GM12864 (cell line): ENCODE results near the gene PLEKHG5.
"Not testable (repeated sequence)": the region's sequence is repeated elsewhere in the genome, so short reads cannot be mapped to it uniquely, and the experiment has no call there.

ENCODE experiments used
- DNase-seq: peaks from one replicate; pipeline ENCODE4 v3.0.0-alpha.2; 2011; ENCODE audit warnings: low read depth
- H3K4me3 ChIP-seq: 2 replicates; pipeline ENCODE4 v1.5.1; 2011; ENCODE audit warnings: mild to moderate bottlenecking, low read depth, low read length, control low read depth
- CTCF ChIP-seq: IDR thresholded peaks from 2 replicates; pipeline ENCODE4 v1.5.1; 2011; ENCODE audit warnings: low read depth, mild to moderate bottlenecking, moderate library complexity, low read length, control low read depth, inconsistent platforms; ENCODE audit errors: missing control alignments

The PLEKHG5 gene

DNA sequence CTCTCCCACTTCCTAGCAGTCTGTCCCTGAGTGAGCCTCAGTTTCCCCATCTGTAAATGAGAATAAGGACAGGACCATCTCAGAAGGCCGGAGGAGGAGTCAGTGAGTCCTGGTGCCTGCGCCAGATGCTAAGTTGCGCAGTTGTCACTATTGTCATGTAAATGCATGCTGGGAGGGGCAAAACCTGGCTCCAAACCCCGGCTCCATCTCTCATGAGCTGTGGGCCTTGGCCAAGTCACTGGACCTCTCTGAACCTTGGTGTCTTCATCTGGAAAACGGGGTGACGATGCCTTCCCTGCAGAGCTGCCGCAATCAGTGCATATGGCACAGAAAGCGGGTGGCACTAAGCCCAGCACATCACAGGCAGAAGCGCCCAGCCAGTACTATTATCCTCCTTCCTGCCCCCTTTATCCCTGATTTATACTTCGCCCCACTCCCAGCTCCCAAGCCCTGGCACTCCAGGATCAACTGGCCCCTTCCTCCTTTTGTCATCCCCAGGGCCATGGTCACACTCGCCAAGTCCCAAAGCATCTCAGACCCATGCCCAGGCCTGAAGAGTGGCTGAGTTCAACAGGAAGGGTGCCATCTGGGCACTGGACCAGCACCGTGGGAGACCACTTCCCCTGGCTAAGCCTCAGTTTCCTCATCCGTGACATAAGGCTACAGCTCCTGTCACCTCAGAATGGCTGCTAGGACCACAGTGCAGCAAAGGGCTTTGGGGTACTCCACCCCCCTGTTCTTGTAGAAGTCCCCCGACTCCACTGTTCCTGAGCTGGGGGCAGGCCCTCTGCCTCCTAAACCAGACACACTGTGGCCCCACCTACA is 4.3 kb upstream of the PLEKHG5 start:
- H3K4me3 ChIP-seq = no peak overlapping the region
- no peak for DNase-seq
- TF ChIP-seq CTCF = no peak

DNA sequence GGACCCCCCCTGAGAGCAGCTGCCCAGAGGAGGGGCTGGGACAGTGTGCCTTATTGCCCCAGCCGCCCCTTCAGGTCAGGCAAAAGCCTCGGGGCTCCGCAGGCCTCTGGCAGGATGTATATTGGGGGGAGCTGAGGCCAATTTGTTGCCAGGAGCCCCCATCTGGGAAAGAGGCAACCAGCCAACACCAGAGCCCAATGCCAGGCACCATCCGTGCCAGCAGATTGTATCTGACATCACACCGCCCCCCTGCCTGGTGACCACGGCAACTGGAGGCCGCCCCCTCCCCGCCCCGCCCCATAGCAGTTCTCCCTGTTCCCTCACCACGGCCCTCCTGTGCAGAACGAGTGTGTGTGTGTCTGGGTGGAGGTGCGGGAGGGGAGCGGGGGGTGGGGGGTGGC is 3.6 kb upstream of the PLEKHG5 start:
- DNase-seq = no peak
- no peak for TF ChIP-seq CTCF
- no peak overlapping the region for H3K4me3 ChIP-seq

DNA sequence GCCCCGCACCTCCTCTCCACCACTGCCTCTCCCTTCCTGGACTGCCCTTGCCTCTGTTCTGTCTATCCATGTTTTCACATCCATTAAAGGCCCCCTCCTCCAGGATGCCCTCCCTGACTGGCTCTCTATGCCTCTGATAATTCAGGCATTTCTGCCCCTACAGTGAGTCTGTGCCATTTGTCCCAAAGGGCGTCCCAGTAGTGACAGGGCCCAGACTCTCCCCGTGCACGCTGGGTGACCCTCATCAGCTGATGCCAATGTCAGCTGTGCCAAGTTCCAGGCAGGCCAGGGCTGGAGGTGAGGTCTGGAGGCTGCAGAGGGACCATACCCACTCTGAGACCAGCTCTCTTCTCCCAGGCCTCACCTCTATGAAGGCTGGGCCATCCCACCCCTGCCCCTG is 3.2 kb upstream of the PLEKHG5 start:
- TF ChIP-seq CTCF = no peak
- H3K4me3 ChIP-seq = no peak overlapping the region
- DNase-seq = no peak

GRCh38 chr1:6493834-6494223 is 2.4 kb upstream of the PLEKHG5 start:
- DNase-seq, H3K4me3 ChIP-seq: not testable (repeated sequence)

DNA sequence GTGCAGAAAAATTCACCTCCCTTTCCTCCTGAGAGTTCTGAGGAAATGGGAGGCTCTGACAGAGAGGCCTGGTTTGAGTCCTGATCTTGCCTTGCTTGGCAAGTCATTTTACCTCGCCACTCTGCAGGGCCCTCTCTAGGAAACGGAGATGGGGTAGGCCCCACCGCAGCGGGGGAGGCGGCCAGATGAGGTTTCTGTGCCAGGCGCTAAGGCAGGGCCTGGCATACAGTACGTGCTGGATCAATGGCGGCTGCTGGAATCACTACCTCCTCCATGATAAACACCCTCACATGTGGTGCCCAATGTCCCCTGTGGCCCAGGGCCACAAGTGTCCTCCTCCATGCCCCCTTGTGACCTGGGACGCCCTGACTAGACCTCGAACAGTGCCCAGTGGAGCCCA is 499 bp upstream of the PLEKHG5 start:
- no peak overlapping the region for H3K4me3 ChIP-seq
- no peak for TF ChIP-seq CTCF
- no peak for DNase-seq

- H3K4me3 ChIP-seq = peak overlapping the region; percentile 68
- DNase-seq = no peak
- TF ChIP-seq CTCF = no peak
Measured at GRCh38 chr1:6491081-6491449, 402 bp downstream of the PLEKHG5 start.

DNA sequence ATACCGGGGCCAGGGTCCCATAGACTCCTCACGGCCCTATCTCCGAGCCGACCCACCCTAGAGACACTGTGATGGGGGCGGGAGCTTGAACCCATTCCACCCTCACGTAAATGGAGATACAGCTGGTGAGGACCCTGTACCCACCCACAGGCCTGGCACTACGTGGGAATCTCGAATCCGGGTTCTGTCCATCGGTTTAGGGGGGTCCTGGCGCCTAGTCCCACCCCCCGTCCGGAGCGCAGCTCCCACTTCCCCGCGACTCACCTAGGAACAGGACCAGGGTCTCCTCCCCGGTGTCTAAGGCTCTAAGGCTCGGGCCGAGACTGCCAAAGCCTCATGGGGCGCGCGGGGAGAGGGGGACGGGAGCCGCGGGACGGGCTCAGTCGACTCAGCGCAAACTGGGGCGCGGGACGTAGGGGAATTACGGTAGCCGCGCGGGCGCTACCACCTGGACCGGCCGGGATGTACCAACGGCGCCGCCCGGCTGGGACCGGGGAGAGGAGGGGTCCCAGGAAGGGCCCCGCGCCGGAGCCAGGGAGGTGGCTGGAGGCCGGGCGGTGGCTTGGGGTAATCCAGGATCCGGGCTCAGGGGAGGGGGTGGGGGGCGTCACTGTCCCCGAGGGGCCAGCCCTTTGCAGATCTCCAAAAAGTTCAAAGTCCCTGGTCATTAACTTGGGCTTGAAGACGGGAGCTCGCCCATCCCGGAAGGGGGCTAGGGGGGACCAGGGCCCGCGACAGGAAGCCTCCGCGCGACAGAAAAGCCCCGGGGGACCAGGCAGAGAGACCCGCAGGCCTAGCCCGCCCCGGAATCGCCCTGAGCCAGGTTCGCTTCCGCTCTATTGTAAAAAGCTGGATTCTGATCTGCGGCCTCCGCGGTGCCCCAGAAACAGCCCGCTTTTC is 1.0 kb downstream of the PLEKHG5 start:
- no peak for DNase-seq
- peak overlapping the region; percentile 68 for H3K4me3 ChIP-seq
- no peak for TF ChIP-seq CTCF
